A204.1 (cell line): Measurements from ENCODE around the gene OR9K2.
"Not testable (repeated sequence)": the region's sequence is repeated elsewhere in the genome, so short reads cannot be mapped to it uniquely, and the experiment has no call there.

Experiments
- FAIRE-seq: peaks from 2 replicates; lab custom pipeline; 2012; peaks lifted over from hg19 to GRCh38; lab: Jason Lieb, UNC

OR9K2 gene

GRCh38 chr12:55126106-55126505 is at the start of gene OR9K2:
Gene OR9K2 (plus strand): TSS chr12:55126406. CDS start chr12:55129835, 3,429 bp downstream.
- no peak for FAIRE-seq

- FAIRE-seq, result no peak
Observed at GRCh38 chr12:55092579-55092978, 33.6 kb upstream of the OR9K2 start.

GRCh38 chr12:55112378-55112875 is 13.8 kb upstream of the OR9K2 start:
- FAIRE-seq, result no peak

- no peak for FAIRE-seq
Observed at GRCh38 chr12:55116152-55116551, 10.1 kb upstream of the OR9K2 start.

GRCh38 chr12:55132816-55133215 is 6.6 kb downstream of the OR9K2 start:
- FAIRE-seq, result no peak

GRCh38 chr12:55142669-55143565 is 16.7 kb downstream of the OR9K2 start:
- FAIRE-seq, result peak; percentile 49

- no peak for FAIRE-seq
Observed at GRCh38 chr12:55143566-55143870, 17.3 kb downstream of the OR9K2 start.

- not testable (repeated sequence) for FAIRE-seq
Observed at GRCh38 chr12:55167010-55167640, 40.9 kb downstream of the OR9K2 start.

GRCh38 chr12:55171445-55171844 is 45.2 kb downstream of the OR9K2 start:
- peak; percentile 83 for FAIRE-seq

- not testable (repeated sequence) for FAIRE-seq
Observed at GRCh38 chr12:55171846-55172245, 45.6 kb downstream of the OR9K2 start.

- FAIRE-seq, result no peak
Observed at GRCh38 chr12:55172686-55173085, 46.5 kb downstream of the OR9K2 start.

- FAIRE-seq, result no peak
Observed at GRCh38 chr12:55173456-55173855, 47.2 kb downstream of the OR9K2 start.
